Testis (tissue), 3 donors: ENCODE data around the gene PLGRKT. TPM values are rescaled to one million over a fixed set of nuclear protein-coding genes. Genes with fewer than 3 reads are reported as not detected.
"Not testable (repeated sequence)": the region's sequence is repeated elsewhere in the genome, so short reads cannot be mapped to it uniquely, and the experiment has no call there.

Experiments used
- DNase-seq: peaks from one replicate; pipeline ENCODE4 v3.0.0-alpha.2; 2019
- H3K27ac ChIP-seq, 2 donors: fragments of 200-600 bp; sonication (generic); one replicate each; pipeline ENCODE4 v1.5.1; 2019
- H3K27me3 ChIP-seq: fragments of 200-600 bp; sonication (generic); one replicate; pipeline ENCODE4 v1.5.1; 2019
- H3K36me3 ChIP-seq: fragments of 200-600 bp; sonication (generic); one replicate; pipeline ENCODE4 v1.5.1; 2017; ENCODE audit warnings: low read depth; ENCODE audit errors: missing control alignments
- H3K4me1 ChIP-seq: fragments of 200-600 bp; sonication (generic); one replicate; pipeline ENCODE4 v1.5.1; 2019
- H3K4me3 ChIP-seq, 2 donors: fragments of 200-600 bp; sonication (generic); one replicate each; pipeline ENCODE4 v1.5.1; 2017 to 2019
- H3K9me3 ChIP-seq: fragments of 200-600 bp; sonication (generic); one replicate; pipeline ENCODE4 v1.5.1; 2017
- CTCF ChIP-seq, 3 experiments: fragments of 450-650 bp in 2 of 3; fragments of 200-600 bp in 1 of 3; sonication (generic) in 1 of 3; IDR thresholded peaks; one replicate each; pipeline ENCODE4 v1.5.1; 2016 to 2019; ENCODE audit warnings: antibody characterized with exemption in 3 of 3, mild to moderate bottlenecking in 2 of 3, moderate library complexity in 1 of 3
- POLR2A ChIP-seq: fragments of 450-650 bp; IDR thresholded peaks from one replicate; pipeline ENCODE4 v1.6.1; 2017; ENCODE audit warnings: antibody characterized with exemption, mild to moderate bottlenecking, moderate library complexity
- WGBS, 2 donors: methylation state at CpG; one replicate each; pipeline ENCODE4 v1.1.5; 2018; 5-methylcytosine and 5-hydroxymethylcytosine counted together
- intact Hi-C: fragments of 100-400 bp; cut with DNase I; formaldehyde crosslinking; loops from one replicate; pipeline ENCODE4 v1.15.1; 2023; ENCODE audit warnings: low total_unique reads
- polyA plus RNA-seq: library from polyadenylated mRNA; stranded (reverse); fragments of 350-450 nt; fragmentation: Illumina TruSeq; extraction: RNeasy Lipid Tissue Mini Kit (QIAGEN cat#74804); gene quantifications from one replicate; pipeline ENCODE4 v1.2.3, GENCODE V29; 2014; ENCODE audit warnings: low read depth, low replicate concordance; ENCODE audit not compliant: insufficient read depth
- total RNA-seq, 2 donors: library from RNA; depleted of rRNA; stranded (reverse); fragments of >200 nt; gene quantifications; one replicate each; pipeline ENCODE4 v1.2.3, GENCODE V29; 2016

The PLGRKT gene
- total and polyA plus RNA-seq, 3 donors from 2014 or later, result 7.5 to 13.4 (median 9.5) TPM

- intact Hi-C loops, result no loop called here
Measured at GRCh38 chr9:5466766-5467165, 29.0 kb upstream of the PLGRKT start.

GRCh38 chr9:5466005-5466404 is 28.3 kb upstream of the PLGRKT start:
- TF ChIP-seq POLR2A (no peak), CTCF (IDR thresholded peaks at IDR 0.05) (no peak)
- no peaks in the 10 kb centered on the region for H3K36me3 ChIP-seq
- H3K27ac ChIP-seq, result no peak overlapping the region
- no peak overlapping the region for H3K4me3 ChIP-seq
- H3K9me3 ChIP-seq, result no peaks in the 10 kb centered on the region
- H3K27me3 ChIP-seq, result no peaks in the 10 kb centered on the region
- DNase-seq, result no peak
- intact Hi-C loops, result no loop called here
- WGBS, 2 donors, result 87 to 93% methylated on average over 1 of the region's 1 CpG
- H3K4me1 ChIP-seq, result no peaks in the 10 kb centered on the region

More at GRCh38 chr9:5466766-5467165, 29.0 kb upstream of the PLGRKT start:
- Histone ChIP-seq H3K4me1 (no peaks in the 10 kb centered on the region), H3K9me3 (no peaks in the 10 kb centered on the region), H3K36me3 (no peaks in the 10 kb centered on the region), H3K27ac (no peak overlapping the region), H3K27me3 (no peaks in the 10 kb centered on the region), H3K4me3 (no peak overlapping the region)
- no peak for DNase-seq
- 77 to 81% methylated on average over 2 of the region's 2 CpGs for WGBS, 2 donors
- no peak for TF ChIP-seq CTCF (IDR thresholded peaks at IDR 0.05)
- TF ChIP-seq POLR2A, result no peak

GRCh38 chr9:5464831-5465330 is 27.2 kb upstream of the PLGRKT start:
- intact Hi-C loops, H3K4me3 ChIP-seq, H3K9me3 ChIP-seq, H3K36me3 ChIP-seq, H3K4me1 ChIP-seq, H3K27me3 ChIP-seq, DNase-seq, H3K27ac ChIP-seq: not testable (repeated sequence)
- 88 to 94% methylated on average over 4 of the region's 4 CpGs for WGBS, 2 donors

GRCh38 chr9:5460157-5460556 is 22.4 kb upstream of the PLGRKT start:
- no peak for DNase-seq
- Histone ChIP-seq H3K36me3 (no peaks in the 10 kb centered on the region), H3K4me3 (no peak overlapping the region), H3K4me1 (no peaks in the 10 kb centered on the region), H3K9me3 (no peaks in the 10 kb centered on the region), H3K27me3 (no peaks in the 10 kb centered on the region), H3K27ac (no peak overlapping the region)
- WGBS, 2 donors, result 94% methylated on average over 1 of the region's 1 CpG
- intact Hi-C loops, result no loop called here
- TF ChIP-seq CTCF (IDR thresholded peaks at IDR 0.05), result no peak
- TF ChIP-seq POLR2A, result no peak

GRCh38 chr9:5459289-5459829 is 21.6 kb upstream of the PLGRKT start:
- 88% methylated on average over 4 of the region's 4 CpGs for WGBS, 2 donors
- DNase-seq, result no peak
- intact Hi-C loops, result no loop called here
- Histone ChIP-seq H3K4me3 (no peak overlapping the region), H3K27me3 (no peaks in the 10 kb centered on the region), H3K4me1 (no peaks in the 10 kb centered on the region), H3K9me3 (no peaks in the 10 kb centered on the region), H3K36me3 (no peaks in the 10 kb centered on the region), H3K27ac (no peak overlapping the region)
- no peak for TF ChIP-seq POLR2A
- TF ChIP-seq CTCF (IDR thresholded peaks at IDR 0.05), result no peak
